Measurements from ENCODE around the gene METTL9. TPM values are rescaled to one million over a fixed set of nuclear protein-coding genes. Genes with fewer than 3 reads are reported as not detected.
"Not testable (repeated sequence)": the region's sequence is repeated elsewhere in the genome, so short reads cannot be mapped to it uniquely, and the experiment has no call there.

The METTL9 gene
- total and polyA plus RNA-seq, 2 donors (not counting 1 experiment from before 2014, with no cell fraction given): 124 to 163 TPM

DNA sequence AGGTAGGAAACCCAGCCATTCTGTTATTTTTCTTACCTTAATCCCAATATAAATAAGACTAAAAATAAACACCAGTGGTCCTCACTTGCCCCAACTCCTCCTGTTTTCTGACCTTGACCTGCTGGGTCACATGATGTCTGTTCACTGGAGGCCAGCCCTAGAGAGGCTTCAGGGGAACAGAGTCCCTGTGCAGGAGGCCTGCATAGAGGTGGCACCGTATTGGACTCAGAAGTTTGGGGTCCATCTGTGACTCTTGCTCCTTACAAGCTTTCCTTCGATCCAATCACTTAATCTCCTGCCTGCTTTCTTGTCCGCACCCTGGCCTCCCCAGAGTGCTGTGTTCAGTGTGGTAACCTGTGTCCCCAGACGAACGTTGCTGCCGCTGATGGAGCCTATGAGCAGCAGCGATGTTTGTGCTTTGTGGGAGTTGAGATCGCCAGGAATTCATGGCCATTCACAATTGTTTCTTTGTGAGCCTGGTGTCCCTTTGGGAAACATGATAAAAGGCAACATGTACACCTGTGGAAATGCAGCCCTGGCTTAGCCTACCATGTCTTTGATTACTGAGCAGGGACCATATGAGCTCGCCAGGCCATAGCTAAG is 48.3 kb downstream of the METTL9 start:
- Histone ChIP-seq H2AFZ (ENCODE audit: low read length) (no peak overlapping the region), H3K9ac (ENCODE audit: insufficient read depth, low read length) (no peak overlapping the region), H3K27ac (ENCODE audit: insufficient read depth, low read length) (no peak overlapping the region), H3K4me1 (ENCODE audit: control insufficient read depth, extremely low read depth, insufficient read depth, low read length) (no peaks in the 10 kb centered on the region), H3K4me3 (replicated peaks in 1 of 4; ENCODE audit: control extremely low read depth in 1 of 4, insufficient read depth in 1 of 4, low read depth in 3 of 4, low read length in 4 of 4) (no peak overlapping the region), H3K79me2 (ENCODE audit: control insufficient read depth, insufficient read depth, low read length) (peaks cover 6% of the 10 kb centered on the region), H3K4me2 (ENCODE audit: extremely low read depth, insufficient read depth, low read length) (no peak overlapping the region), H3K9me3 (ENCODE audit: control insufficient read depth, insufficient read depth, low read depth, low read length) (no peaks in the 10 kb centered on the region), H3K27me3 (ENCODE audit: control insufficient read depth, insufficient read depth, low read length) (no peaks in the 10 kb centered on the region), H3K36me3 (ENCODE audit: control insufficient read depth, insufficient read depth, low read length) (peaks cover 2% of the 10 kb centered on the region), H4K20me1 (ENCODE audit: control insufficient read depth, extremely low read depth, insufficient read depth, low read length) (no peaks in the 10 kb centered on the region)
- no peak for TF ChIP-seq EZH2 (IDR thresholded peaks at IDR 0.05; ENCODE audit: low read length, missing control alignments)
- TF ChIP-seq, protein P1, sequence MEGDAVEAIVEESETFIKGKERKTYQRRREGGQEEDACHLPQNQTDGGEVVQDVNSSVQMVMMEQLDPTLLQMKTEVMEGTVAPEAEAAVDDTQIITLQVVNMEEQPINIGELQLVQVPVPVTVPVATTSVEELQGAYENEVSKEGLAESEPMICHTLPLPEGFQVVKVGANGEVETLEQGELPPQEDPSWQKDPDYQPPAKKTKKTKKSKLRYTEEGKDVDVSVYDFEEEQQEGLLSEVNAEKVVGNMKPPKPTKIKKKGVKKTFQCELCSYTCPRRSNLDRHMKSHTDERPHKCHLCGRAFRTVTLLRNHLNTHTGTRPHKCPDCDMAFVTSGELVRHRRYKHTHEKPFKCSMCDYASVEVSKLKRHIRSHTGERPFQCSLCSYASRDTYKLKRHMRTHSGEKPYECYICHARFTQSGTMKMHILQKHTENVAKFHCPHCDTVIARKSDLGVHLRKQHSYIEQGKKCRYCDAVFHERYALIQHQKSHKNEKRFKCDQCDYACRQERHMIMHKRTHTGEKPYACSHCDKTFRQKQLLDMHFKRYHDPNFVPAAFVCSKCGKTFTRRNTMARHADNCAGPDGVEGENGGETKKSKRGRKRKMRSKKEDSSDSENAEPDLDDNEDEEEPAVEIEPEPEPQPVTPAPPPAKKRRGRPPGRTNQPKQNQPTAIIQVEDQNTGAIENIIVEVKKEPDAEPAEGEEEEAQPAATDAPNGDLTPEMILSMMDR (conservative IDR thresholded peaks at IDR 0.05 in 1 of 2, IDR thresholded peaks at IDR 0.05 in 1 of 2; ENCODE audit: low read depth in 1 of 2, low read length in 2 of 2): no peak
- no peak for DNase-seq (ENCODE audit: low read depth in 2 of 2)

DNA sequence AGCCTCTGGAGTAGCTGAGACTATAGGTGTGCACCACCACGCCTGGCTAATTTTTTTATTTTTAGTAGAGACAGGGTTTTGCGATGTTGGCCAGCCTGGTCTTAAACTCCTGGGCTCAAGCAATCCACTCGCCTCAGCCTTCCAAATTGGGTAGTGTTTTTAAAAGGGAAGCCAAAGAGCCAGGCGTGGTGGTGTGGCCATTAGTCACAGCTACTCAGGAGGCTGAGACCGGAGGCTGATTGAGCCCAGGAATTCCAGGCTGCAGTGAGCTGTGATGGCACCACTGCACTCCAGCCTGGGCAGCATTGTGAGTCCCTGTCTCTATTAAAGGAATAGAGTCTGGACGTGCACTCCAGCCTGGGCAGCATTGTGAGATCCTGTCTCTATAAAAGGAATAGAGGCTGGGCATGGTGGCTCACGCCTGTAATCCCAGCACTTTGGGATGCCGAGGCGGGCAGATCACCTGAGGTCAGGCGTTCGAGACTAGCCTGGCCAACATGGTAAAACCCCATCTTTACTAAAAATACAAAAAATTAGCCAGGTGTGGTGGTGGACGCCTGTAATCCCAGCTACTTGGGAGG is 50.5 kb downstream of the METTL9 start:
- H3K27me3 ChIP-seq (ENCODE audit: control insufficient read depth, insufficient read depth, low read length); H3K4me1 ChIP-seq (ENCODE audit: control insufficient read depth, extremely low read depth, insufficient read depth, low read length); H3K79me2 ChIP-seq (ENCODE audit: control insufficient read depth, insufficient read depth, low read length); H3K4me2 ChIP-seq (ENCODE audit: extremely low read depth, insufficient read depth, low read length); H3K27ac ChIP-seq (ENCODE audit: insufficient read depth, low read length); H2AFZ ChIP-seq (ENCODE audit: low read length); H3K9ac ChIP-seq (ENCODE audit: insufficient read depth, low read length); H4K20me1 ChIP-seq (ENCODE audit: control insufficient read depth, extremely low read depth, insufficient read depth, low read length); H3K4me3 ChIP-seq (replicated peaks in 1 of 4; ENCODE audit: control extremely low read depth in 1 of 4, insufficient read depth in 1 of 4, low read depth in 3 of 4, low read length in 4 of 4); DNase-seq (ENCODE audit: low read depth in 2 of 2); H3K9me3 ChIP-seq (ENCODE audit: control insufficient read depth, insufficient read depth, low read depth, low read length); H3K36me3 ChIP-seq (ENCODE audit: control insufficient read depth, insufficient read depth, low read length): not testable (repeated sequence)

DNA sequence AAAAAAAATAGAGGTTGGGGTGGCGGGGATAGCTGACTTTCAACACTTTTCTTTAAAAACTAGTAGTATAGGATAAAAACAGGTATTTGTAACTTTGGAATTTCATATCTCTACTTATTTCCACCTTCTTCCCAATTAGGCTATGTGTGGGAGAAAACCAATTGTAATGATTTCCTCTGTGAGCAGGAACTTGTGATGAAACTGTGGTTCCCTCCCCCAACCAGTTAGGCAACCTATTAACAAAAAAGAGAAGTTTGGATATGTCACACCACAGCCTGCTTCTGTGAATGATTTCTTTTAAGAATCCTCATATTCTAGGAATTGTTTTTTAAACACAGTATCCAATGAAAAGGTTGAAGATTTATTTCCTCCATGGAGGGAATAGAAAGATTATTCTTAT is 51.1 kb downstream of the METTL9 start:
- no peak overlapping the region for H3K4me3 ChIP-seq (replicated peaks in 1 of 4; ENCODE audit: control extremely low read depth in 1 of 4, insufficient read depth in 1 of 4, low read depth in 3 of 4, low read length in 4 of 4)
- H3K4me1 ChIP-seq (ENCODE audit: control insufficient read depth, extremely low read depth, insufficient read depth, low read length): no peaks in the 10 kb centered on the region
- H3K36me3 ChIP-seq (ENCODE audit: control insufficient read depth, insufficient read depth, low read length): peaks cover 5% of the 10 kb centered on the region
- H3K4me2 ChIP-seq (ENCODE audit: extremely low read depth, insufficient read depth, low read length): no peak overlapping the region
- no peak overlapping the region for H2AFZ ChIP-seq (ENCODE audit: low read length)
- TF ChIP-seq, protein P1 (conservative IDR thresholded peaks at IDR 0.05 in 1 of 2, IDR thresholded peaks at IDR 0.05 in 1 of 2; ENCODE audit: low read depth in 1 of 2, low read length in 2 of 2): no peak
- no peak for TF ChIP-seq EZH2 (IDR thresholded peaks at IDR 0.05; ENCODE audit: low read length, missing control alignments)
- no peaks in the 10 kb centered on the region for H4K20me1 ChIP-seq (ENCODE audit: control insufficient read depth, extremely low read depth, insufficient read depth, low read length)
- no peak overlapping the region for H3K9ac ChIP-seq (ENCODE audit: insufficient read depth, low read length)
- H3K27ac ChIP-seq (ENCODE audit: insufficient read depth, low read length): no peak overlapping the region
- no peaks in the 10 kb centered on the region for H3K27me3 ChIP-seq (ENCODE audit: control insufficient read depth, insufficient read depth, low read length)
- no peaks in the 10 kb centered on the region for H3K9me3 ChIP-seq (ENCODE audit: control insufficient read depth, insufficient read depth, low read depth, low read length)
- DNase-seq (ENCODE audit: low read depth in 2 of 2): no peak
- peaks cover 6% of the 10 kb centered on the region for H3K79me2 ChIP-seq (ENCODE audit: control insufficient read depth, insufficient read depth, low read length)

Data from fibroblast of lung (primary cell).